Measurements from ENCODE around the gene KIF25.

DNA sequence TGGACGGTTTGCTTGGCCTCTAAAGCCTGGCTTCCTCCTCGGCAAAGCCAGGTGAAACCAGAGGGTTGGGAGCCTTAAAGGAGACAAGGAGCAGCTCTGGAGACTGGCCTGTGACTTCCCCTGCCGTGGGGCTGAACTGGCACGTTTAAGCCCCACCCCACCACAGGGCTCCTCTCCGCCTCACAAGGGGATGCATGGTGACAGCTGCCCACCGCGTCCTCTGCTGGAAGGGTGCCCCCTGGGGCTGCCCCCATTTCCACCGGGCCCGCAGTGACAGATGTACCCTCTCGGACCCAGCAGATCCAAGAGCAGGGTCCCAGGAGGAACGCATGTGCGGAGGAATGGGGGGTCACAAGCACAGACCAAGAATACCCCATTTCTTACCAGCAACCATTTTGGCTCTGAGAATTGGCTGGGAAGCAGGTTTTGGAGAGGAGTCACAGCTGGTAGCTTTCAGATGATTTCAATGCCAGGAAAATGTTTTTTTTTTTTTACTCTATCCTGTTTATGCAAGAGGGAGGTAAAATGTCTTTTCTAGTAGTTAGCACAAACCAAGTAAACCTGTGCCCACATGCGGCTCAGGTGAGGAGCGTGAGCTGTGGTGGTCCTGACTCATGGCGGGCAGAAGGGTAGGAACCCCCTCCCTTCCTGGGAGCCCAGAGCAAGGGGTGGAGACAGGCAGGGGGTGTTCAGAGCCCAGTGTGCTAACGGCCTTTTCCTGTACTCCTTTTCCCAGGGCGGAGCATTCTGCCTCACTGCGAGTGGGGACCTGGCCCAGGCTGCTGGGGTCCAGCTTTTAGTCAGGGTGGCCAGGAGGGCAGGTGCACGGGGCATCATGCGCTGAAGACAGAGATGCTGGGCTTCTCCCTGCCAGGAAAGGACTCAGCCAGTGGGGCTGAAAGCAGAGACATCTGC lies 48.5 kb downstream of the KIF25 start:
- TF ChIP-seq, protein P1, sequence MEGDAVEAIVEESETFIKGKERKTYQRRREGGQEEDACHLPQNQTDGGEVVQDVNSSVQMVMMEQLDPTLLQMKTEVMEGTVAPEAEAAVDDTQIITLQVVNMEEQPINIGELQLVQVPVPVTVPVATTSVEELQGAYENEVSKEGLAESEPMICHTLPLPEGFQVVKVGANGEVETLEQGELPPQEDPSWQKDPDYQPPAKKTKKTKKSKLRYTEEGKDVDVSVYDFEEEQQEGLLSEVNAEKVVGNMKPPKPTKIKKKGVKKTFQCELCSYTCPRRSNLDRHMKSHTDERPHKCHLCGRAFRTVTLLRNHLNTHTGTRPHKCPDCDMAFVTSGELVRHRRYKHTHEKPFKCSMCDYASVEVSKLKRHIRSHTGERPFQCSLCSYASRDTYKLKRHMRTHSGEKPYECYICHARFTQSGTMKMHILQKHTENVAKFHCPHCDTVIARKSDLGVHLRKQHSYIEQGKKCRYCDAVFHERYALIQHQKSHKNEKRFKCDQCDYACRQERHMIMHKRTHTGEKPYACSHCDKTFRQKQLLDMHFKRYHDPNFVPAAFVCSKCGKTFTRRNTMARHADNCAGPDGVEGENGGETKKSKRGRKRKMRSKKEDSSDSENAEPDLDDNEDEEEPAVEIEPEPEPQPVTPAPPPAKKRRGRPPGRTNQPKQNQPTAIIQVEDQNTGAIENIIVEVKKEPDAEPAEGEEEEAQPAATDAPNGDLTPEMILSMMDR (conservative IDR thresholded peaks at IDR 0.05): no peak
- no peak for TF ChIP-seq EZH2 (IDR thresholded peaks at IDR 0.05; ENCODE audit: low read depth)
